HG02763 (cell line): Measurements from ENCODE around the gene ZNF200.
"Not testable (repeated sequence)": the region's sequence is repeated elsewhere in the genome, so short reads cannot be mapped to it uniquely, and the experiment has no call there.

Experiments used
- ATAC-seq: cut with Tn5 transposase; IDR thresholded peaks from one replicate; pipeline ENCODE4 v1.9.1; 2021; ENCODE audit warnings: mild to moderate bottlenecking, moderate library complexity; ENCODE audit not compliant: unreplicated experiment

Gene ZNF200

GRCh38 chr16:3254309-3254708, 19.4 kb upstream of the ZNF200 start:
- no peak for ATAC-seq

- no peak for ATAC-seq
Observed at GRCh38 chr16:3252967-3253366, 18.0 kb upstream of the ZNF200 start.

DNA sequence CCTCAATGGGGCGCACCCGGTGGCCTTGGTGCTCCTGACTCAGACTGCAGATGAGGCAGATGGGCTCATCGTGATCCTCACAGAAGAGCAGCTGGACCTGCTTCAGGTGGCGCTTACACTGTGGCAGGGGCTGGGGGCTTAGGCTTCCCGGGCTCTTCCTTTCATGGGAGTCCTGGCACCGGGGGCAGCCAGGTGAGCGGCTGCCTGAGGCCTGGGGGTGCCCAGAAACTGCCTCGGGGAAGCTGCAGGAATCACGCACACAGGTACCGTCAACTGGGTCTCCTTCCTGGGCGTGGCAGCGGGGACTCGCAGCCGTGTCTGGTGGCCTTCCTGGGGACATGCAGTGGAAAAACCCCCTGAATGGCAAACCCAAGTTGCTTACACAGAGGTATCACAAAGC, 14.5 kb upstream of the ZNF200 start:
- ATAC-seq, result no peak

DNA sequence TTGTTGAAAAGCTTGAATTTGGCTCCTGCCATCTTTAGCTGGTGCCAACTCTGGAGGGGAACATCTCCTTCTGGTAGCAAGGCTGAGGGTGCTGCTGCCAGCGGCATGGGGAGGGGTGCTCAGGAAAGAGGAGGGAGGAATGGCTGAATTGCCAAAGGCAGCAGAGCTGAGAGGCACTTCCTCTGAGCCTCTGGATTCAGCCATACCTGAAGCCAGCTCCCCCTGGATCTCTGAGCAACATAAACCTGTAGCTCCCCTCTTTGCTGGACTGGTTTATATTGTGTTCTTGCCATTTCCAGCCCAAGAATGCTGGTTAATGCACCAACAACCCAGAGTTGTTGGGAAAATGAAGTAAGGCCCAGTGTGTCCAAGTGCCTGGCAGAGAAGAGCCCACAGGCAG, 14.1 kb upstream of the ZNF200 start:
- ATAC-seq, result no peak

- no peak for ATAC-seq
Observed at GRCh38 chr16:3248596-3248995, 13.6 kb upstream of the ZNF200 start.

DNA sequence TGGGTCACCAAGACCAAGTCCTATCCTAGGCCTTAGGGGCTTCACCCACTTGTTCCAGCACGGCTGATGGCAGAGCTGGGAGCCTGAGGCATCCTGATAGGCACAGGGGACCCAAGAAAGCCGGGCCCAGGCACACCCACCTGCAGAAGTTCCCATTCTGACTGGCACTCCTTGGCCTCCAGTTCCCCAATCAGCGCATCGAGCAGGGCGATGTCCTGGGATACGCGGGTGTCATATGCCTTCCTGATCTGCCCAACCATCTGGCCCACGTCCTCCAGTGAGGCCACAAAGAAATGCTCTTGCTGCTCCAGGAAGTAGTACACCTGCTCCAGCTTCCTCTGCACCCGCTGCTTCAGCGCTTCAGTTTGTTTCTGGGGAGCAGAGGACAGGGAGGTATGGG, 11.9 kb upstream of the ZNF200 start:
- no peak for ATAC-seq

DNA sequence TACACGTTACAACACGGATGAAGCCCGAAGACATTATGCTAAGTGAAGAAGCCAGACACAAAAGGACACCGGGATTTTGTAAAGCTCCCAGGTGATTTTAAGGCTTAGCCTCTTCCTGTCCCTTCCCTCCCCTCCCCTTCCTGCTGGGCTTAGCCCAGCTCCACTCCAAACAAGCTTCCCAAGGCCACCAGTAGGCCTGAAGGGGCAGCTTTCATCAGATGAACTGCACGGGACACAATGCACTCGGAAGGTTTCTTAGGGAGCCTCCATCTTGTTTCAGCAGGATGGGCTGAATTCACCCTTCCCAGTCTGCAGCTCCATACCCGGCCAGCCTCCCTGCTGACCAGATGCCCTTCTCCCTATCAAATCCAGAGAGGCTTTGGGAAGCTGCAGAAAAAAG, 11.0 kb upstream of the ZNF200 start:
- ATAC-seq, result no peak

DNA sequence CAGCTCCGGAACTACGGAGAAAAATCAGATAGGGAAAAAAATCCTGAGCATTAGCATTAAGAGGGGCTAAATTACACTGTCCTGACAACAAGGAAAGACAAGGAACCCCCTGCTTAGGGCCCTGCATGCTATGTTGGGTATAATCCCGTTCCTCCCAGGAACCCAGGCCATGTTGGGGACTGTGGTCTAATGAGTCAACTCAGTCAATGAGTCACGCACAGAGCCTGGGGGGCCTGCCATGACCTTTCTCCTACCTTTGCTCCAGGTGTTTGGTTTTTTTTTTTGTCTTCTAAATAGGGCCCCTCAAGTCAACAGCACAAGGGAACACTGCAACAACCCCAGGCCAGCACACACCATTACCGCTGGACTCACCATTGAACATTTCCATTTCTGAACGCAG, 8.9 kb upstream of the ZNF200 start:
- no peak for ATAC-seq

- ATAC-seq, result no peak
Observed at GRCh38 chr16:3242709-3243108, 7.8 kb upstream of the ZNF200 start.

DNA sequence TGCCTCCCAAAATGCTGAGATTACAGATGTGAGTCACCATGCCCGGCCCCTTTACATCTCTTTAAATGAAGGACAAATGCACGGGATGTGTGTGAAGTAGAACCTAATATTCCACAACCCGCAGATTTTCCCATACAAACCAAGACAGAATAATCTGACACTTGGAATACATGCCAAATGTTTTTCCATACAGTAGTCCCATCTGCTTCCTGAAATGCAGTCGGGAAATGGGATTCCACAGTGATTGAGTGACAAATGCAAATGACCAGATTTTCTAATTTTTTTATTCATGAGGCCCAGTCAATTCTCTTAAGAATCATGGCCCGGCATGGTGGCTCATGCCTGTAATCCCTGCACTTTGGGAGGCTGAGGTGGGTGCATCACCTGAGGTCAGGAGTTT, 6.8 kb upstream of the ZNF200 start:
- no peak for ATAC-seq

DNA sequence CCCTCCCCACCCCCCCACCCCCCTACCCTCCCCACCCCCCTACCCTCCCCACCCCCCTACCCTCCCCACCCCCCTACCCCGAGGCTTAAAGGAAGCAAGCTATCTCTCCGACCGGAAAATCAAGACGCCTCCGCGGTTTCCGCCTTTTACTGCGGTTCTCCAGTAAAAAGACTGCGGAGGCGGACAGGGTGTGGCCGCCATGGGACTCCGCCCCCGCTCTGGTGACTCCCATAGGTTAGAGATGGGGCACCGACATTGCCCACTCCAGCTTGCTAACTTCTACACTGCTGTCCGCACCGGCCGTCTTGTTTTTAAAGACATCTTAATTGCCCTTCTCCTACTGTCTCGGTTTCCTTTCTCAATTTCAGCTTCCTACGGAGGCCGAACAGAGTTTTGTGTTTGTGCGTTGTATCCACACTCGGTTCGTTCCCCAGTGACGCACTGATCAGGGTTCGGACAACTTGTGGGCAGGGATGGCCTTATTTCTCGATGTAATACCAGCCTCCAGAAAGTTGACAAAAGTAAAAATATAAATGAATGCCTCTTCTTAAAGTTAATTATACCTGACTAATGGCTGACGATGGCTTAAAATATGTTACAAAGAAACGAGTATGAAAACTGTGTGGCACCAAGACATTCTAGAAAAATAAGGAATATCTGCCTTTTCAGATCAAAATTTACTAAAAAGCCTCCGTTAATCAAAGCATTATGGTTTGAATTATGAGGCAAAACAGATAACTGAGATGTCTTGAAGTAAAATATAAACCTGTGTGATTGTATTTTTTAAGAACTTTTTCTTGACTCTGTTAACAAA, 1.1 kb upstream of the ZNF200 start:
- ATAC-seq, result no peak

DNA sequence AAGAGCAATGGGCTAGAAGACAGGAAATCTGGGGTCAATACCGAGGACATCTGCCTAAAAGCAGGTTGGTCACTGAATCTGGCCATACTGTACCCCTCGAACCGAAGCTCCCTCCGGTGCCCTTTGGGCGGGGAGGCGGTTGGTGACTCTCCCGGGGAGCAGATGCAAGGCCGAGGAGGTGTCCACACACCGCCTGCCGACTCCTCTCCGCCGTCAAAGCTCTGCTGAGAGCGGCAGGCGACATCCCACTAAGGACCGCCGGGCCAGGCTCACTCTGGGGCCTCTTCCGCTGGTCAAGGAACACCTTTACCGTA, 458 bp downstream of the ZNF200 start:
- ATAC-seq, result peak; percentile 14

DNA sequence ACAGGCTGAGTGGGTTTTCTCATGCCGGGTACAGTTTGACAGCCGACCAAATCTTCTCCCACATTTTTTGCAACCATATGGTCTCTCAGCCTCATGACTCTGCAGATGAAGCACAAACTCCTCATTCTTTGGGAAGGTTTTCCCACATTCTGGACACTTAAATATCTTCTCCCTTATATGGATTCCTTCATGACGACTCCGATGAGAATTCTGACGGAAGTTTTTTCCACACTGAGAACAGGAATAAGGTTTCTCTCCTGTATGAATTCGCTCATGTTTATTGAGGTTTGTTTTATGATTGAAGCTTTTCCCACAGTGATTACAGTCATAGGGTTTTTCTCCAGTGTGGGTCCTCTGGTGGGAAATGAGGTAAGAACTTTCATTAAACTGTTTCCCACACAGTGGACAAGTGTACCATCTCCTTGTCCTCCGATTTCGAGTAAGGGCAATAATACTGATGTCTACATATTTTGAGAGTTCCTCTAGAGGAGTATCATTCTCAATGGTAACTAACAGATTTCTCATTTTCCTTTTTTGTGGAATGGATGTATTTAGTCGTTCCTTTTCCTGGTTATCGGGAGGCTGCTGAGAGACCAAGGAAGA, 10.9 kb downstream of the ZNF200 start:
- ATAC-seq, result no peak

DNA sequence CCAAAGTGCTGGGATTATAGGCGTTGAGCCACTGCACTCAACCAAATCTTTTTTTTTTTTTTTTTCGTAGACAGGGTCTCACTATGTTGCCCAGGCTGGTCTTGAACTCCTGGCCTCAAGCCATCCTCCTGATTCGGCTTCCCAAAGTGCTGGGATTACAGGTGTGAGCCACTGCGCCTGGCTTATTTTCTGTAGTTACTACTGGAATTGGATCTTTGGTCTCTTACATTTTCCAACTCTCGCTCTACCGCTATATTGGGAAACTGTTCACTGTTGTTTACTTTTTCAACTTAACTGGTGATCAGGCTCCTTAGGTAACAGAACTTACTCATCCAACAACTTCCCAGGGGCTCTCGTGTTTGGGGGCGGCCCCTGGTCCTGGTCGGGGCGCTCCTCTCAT, 14.1 kb downstream of the ZNF200 start:
- no peak for ATAC-seq

DNA sequence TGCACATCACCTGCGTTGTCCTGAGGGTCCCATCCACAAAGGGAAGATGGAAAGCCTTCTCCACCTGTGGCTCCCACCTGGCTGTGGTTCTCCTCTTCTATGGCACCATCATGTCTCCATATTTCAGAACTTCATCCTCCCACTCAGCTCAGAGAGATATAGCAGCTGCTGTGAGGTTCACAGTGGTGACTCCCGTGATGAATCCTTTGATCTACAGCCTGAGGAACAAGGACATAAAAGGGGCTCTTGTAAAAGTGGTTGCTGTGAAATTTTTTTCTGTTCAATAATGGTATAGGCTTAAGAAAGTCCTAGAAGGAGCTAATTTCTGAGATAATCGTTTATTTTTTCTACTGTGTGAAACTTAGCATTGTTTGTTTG, 18.7 kb downstream of the ZNF200 start:
- ATAC-seq, result no peak

- no peak for ATAC-seq
Observed at GRCh38 chr16:3215601-3216262, 19.2 kb downstream of the ZNF200 start.

DNA sequence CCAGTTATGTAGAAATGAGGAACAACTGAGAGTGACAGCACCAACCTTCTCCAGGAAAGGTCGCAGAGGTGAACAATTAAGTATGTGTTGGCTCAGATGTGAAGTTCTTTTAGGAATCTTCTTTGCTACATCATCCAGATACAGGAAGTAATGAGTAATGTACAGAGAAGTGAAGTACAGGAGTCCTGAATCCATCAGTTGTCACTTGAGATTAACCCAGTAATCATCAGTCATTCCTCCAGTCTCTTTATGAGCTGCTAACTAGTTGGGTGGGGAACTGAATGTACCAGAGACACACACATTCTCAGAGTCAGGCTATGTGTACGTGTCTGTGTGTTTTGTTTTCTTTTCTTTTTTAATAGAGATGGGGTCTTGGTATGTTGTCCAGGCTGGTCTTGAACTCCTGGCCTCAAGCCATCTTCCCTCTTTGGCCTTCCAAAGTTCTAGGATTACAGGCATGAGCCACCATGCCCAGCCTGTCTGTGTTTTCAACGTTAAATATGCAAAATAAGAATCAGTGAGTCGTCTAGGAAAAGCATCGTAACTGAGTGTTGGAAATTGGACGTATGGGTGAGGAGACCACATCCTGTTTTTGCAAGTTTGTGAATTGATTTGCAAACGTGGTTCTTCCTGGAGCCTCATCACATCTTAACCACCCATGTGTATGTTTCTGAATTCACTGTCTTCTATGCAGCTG, 19.9 kb downstream of the ZNF200 start:
- ATAC-seq, result no peak

DNA sequence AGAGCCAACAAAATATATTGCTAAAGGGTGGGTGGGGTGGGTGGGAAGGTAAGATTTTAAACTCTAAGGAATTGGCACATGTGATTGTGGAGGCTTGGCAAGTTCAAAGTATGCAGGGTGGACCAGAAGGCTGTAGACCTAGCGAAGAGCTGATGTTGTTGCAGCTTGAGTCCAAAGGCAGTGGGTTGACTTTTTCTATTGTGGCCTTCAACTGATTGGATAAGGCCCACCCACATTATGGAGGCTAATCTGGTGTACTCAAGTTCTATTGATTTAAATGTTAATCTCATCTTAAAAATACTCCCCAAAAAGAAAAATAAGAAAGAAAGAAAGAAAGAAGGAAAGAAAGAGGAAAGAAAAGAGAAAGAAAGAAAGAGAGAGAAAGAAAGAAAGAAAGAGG, 22.4 kb downstream of the ZNF200 start:
- ATAC-seq, result no peak

- no peak for ATAC-seq
Observed at GRCh38 chr16:3212006-3212405, 23.0 kb downstream of the ZNF200 start.

DNA sequence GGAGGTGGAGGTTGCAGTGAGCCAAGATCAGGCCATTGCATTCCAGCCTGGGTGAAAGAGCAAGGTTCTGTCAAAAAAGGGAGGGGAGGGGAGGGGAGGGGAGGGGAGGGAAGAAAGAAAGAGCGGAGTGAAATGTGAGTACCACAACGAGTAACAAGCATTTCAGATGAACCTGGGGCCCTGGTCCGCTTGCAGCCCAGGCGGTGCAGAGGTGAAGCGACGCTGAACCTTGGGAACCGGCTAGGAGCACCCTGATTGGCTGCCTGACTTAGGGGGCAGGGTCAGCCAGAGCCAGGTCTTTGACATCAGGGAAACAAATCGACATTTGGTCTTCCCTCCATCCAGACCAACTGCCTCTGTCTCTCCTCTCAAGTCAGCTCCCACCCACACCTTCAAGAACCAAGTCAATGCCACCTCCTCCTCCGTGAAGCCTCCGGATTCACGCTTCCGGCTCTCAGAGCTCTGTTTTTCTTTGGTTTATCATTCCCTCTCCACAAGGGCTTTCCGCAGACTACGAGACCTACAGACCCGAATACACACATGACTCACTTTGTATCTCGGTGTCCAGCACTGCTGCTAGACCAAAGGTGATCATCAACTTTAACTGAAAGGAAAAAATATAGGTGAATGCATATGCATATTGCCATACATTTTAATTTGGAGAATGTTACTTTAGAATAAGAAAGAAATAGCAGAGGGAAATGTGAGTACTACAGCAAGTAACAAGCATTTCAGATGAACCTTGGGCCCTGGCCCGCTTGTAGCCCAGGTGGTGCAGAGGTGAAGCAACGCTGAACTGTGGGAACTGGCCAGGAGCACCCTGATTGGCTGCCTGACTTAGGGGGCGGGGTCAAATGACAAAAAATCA, 27.6 kb downstream of the ZNF200 start:
- ATAC-seq, result no peak

DNA sequence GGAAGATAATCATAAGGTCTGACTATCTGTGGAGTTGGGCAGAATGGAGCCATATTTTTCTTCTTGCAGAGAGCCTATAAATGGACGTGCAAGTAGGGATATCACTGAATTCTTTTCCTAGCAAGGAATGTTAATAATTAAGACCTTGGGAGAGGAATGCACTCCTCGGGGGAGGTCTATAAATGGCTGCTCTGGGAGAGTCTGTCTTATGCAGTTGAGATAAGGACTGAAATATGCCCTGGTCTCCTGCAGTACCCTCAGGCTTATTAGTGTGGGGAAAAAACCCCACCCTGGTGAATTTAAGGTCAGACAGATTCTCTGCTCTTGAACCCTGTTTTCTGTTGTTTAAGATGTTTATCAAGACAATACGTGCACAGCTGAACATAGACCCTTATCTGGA, 29.0 kb downstream of the ZNF200 start:
- not testable (repeated sequence) for ATAC-seq
